Parathyroid adenoma (tissue), 2 donors: ENCODE data around the gene KRTAP4-12.

Source experiments
- H2AFZ ChIP-seq: fragments of 300-600 bp; sonication (generic); one replicate; pipeline ENCODE4 v1.7.0; 2017; ENCODE audit warnings: antibody characterized with exemption, mild to moderate bottlenecking
- H3K27ac ChIP-seq: fragments of 300-600 bp; sonication (generic); one replicate; pipeline ENCODE4 v1.7.0; 2017
- H3K27me3 ChIP-seq: fragments of 300-600 bp; sonication (generic); one replicate; pipeline ENCODE4 v1.7.0; 2017; ENCODE audit warnings: low read length; ENCODE audit not compliant: control insufficient read depth, insufficient read depth
- H3K36me3 ChIP-seq: fragments of 300-600 bp; sonication (generic); one replicate; pipeline ENCODE4 v1.7.0; 2017; ENCODE audit warnings: low read length; ENCODE audit not compliant: control insufficient read depth, insufficient read depth
- H3K4me1 ChIP-seq: fragments of 300-600 bp; sonication (generic); one replicate; pipeline ENCODE4 v1.7.0; 2017; ENCODE audit warnings: control low read depth
- H3K4me2 ChIP-seq: fragments of 300-600 bp; sonication (generic); one replicate; pipeline ENCODE4 v1.7.0; 2017; ENCODE audit warnings: low read length
- H3K4me3 ChIP-seq: fragments of 300-600 bp; sonication (generic); one replicate; pipeline ENCODE4 v1.7.0; 2017; ENCODE audit warnings: low read depth, low read length
- H3K79me2 ChIP-seq: fragments of 300-600 bp; sonication (generic); one replicate; pipeline ENCODE4 v1.7.0; 2017; ENCODE audit warnings: control low read depth
- H3K9ac ChIP-seq: fragments of 300-600 bp; sonication (generic); one replicate; pipeline ENCODE4 v1.7.0; 2017; ENCODE audit warnings: mild to moderate bottlenecking
- H3K9me3 ChIP-seq: fragments of 300-600 bp; sonication (generic); one replicate; pipeline ENCODE4 v1.7.0; 2017; ENCODE audit warnings: low read length; ENCODE audit not compliant: control insufficient read depth
- TF ChIP-seq, protein P1 (sequence below): fragments of 300-600 bp; sonication (generic); IDR thresholded peaks from one replicate; pipeline ENCODE4 v1.7.0; 2017; ENCODE audit warnings: antibody characterized with exemption, mild to moderate bottlenecking
- donor health status: primary hyperparathyroidism.

KRTAP4-12 gene

GRCh38 chr17:41082626-41083025 lies 41.4 kb downstream of the KRTAP4-12 start:
- no peak overlapping the region for H3K9ac ChIP-seq
- H3K9me3 ChIP-seq = no peaks in the 10 kb centered on the region
- no peak overlapping the region for H3K4me2 ChIP-seq
- H3K27me3 ChIP-seq = no peaks in the 10 kb centered on the region
- no peaks in the 10 kb centered on the region for H3K4me1 ChIP-seq
- H3K27ac ChIP-seq = no peak overlapping the region
- no peak overlapping the region for H3K4me3 ChIP-seq
- H3K36me3 ChIP-seq = no peaks in the 10 kb centered on the region
- TF ChIP-seq, protein P1, sequence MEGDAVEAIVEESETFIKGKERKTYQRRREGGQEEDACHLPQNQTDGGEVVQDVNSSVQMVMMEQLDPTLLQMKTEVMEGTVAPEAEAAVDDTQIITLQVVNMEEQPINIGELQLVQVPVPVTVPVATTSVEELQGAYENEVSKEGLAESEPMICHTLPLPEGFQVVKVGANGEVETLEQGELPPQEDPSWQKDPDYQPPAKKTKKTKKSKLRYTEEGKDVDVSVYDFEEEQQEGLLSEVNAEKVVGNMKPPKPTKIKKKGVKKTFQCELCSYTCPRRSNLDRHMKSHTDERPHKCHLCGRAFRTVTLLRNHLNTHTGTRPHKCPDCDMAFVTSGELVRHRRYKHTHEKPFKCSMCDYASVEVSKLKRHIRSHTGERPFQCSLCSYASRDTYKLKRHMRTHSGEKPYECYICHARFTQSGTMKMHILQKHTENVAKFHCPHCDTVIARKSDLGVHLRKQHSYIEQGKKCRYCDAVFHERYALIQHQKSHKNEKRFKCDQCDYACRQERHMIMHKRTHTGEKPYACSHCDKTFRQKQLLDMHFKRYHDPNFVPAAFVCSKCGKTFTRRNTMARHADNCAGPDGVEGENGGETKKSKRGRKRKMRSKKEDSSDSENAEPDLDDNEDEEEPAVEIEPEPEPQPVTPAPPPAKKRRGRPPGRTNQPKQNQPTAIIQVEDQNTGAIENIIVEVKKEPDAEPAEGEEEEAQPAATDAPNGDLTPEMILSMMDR = no peak
- H2AFZ ChIP-seq = no peak overlapping the region
- no peaks in the 10 kb centered on the region for H3K79me2 ChIP-seq

DNA sequence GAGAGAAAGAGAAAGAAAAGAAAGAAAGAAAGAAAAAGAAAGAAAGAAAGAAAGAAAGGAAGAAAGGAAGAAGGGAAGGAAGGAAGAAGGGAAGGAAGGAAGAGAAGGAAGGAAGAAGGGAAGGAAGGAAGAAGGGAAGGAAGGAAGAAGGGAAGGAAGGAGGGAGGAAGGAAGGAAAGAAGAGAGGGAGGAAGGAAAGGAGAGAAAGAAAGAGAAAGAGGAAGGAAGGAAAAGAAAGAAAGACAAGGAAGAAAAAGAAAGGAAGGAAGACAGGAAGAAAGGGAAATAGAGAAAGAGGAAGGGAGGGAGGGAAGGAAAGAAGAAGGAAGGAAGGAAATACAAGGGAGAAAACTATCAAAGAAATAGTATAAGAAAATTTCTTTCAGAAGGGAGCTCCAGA lies 47.2 kb downstream of the KRTAP4-12 start:
- no peak overlapping the region for H3K27ac ChIP-seq
- no peak overlapping the region for H2AFZ ChIP-seq
- H3K4me2 ChIP-seq = no peak overlapping the region
- H3K9me3 ChIP-seq = no peaks in the 10 kb centered on the region
- H3K9ac ChIP-seq = no peak overlapping the region
- H3K4me3 ChIP-seq = no peak overlapping the region
- H3K79me2 ChIP-seq = no peaks in the 10 kb centered on the region
- TF ChIP-seq, protein P1 = no peak
- no peaks in the 10 kb centered on the region for H3K27me3 ChIP-seq
- H3K4me1 ChIP-seq = no peaks in the 10 kb centered on the region
- H3K36me3 ChIP-seq = no peaks in the 10 kb centered on the region

- Histone ChIP-seq H2AFZ (no peak overlapping the region), H3K79me2 (no peaks in the 10 kb centered on the region), H3K4me2 (no peak overlapping the region), H3K27ac (no peak overlapping the region), H3K9ac (no peak overlapping the region), H3K4me3 (no peak overlapping the region), H3K27me3 (no peaks in the 10 kb centered on the region), H3K4me1 (no peaks in the 10 kb centered on the region), H3K9me3 (no peaks in the 10 kb centered on the region), H3K36me3 (no peaks in the 10 kb centered on the region)
- TF ChIP-seq, protein P1 = no peak
These were observed 50.3 kb downstream of the KRTAP4-12 start for GRCh38 chr17:41073676-41074075.
